GM23338 (cell line): ENCODE results near the gene FGFR3.

Source experiments
- CREB1 ChIP-seq: fragments of 250-450 bp; sonication (Bioruptor Pico); IDR thresholded peaks from 2 replicates; pipeline ENCODE4 v1.5.0; 2020; ENCODE audit warnings: low read depth, mild to moderate bottlenecking, moderate library complexity
- CTCF ChIP-seq, 2 experiments: fragments of 200-600 bp in 1 of 2; sonication (generic) in 1 of 2; conservative IDR thresholded peaks; 2 replicates each; pipeline versions ENCODE4 v1.5.1 to v1.6.1; 2016 to 2017; ENCODE audit warnings: antibody characterized with exemption in 2 of 2, low read depth in 2 of 2, mild to moderate bottlenecking in 2 of 2, moderate library complexity in 1 of 2
- EZH2 ChIP-seq: fragments of 200-600 bp; sonication (generic); IDR thresholded peaks from one replicate; pipeline ENCODE4 v1.8.0; 2017; ENCODE audit warnings: antibody characterized with exemption, mild to moderate bottlenecking, low read depth; ENCODE audit not compliant: unreplicated experiment
- EZH2phosphoT487 ChIP-seq: fragments of 200-600 bp; sonication (generic); IDR thresholded peaks from one replicate; pipeline ENCODE4 v1.8.1; 2018; ENCODE audit warnings: antibody characterized with exemption; ENCODE audit not compliant: unreplicated experiment
- JUNB ChIP-seq: IDR thresholded peaks from one replicate; pipeline ENCODE4 v1.6.1; 2016; ENCODE audit warnings: antibody characterized with exemption; ENCODE audit not compliant: unreplicated experiment
- POLR2AphosphoS5 ChIP-seq: IDR thresholded peaks from 2 replicates; pipeline ENCODE4 v1.6.1; 2016; ENCODE audit warnings: antibody characterized with exemption, low read depth
- STAT1 ChIP-seq: IDR thresholded peaks from one replicate; pipeline ENCODE4 v1.6.1; 2016; ENCODE audit warnings: antibody characterized with exemption; ENCODE audit not compliant: unreplicated experiment
- ZNF114 ChIP-seq: fragments of 250-450 bp; sonication (Bioruptor Pico); IDR thresholded peaks from 2 replicates; pipeline ENCODE4 v1.5.0; 2020; ENCODE audit warnings: mild to moderate bottlenecking, moderate library complexity
- TF ChIP-seq, protein P1 (sequence below): IDR thresholded peaks from one replicate; pipeline ENCODE4 v1.6.1; 2018; ENCODE audit warnings: antibody characterized with exemption; ENCODE audit not compliant: unreplicated experiment

- no peak for TF ChIP-seq CTCF (conservative IDR thresholded peaks at IDR 0.05; ENCODE audit: low read depth in 2 of 2)
- no peak for TF ChIP-seq EZH2
- no peak for TF ChIP-seq POLR2AphosphoS5
- TF ChIP-seq ZNF114: no peak
- no peak for TF ChIP-seq JUNB
- TF ChIP-seq, protein P1, sequence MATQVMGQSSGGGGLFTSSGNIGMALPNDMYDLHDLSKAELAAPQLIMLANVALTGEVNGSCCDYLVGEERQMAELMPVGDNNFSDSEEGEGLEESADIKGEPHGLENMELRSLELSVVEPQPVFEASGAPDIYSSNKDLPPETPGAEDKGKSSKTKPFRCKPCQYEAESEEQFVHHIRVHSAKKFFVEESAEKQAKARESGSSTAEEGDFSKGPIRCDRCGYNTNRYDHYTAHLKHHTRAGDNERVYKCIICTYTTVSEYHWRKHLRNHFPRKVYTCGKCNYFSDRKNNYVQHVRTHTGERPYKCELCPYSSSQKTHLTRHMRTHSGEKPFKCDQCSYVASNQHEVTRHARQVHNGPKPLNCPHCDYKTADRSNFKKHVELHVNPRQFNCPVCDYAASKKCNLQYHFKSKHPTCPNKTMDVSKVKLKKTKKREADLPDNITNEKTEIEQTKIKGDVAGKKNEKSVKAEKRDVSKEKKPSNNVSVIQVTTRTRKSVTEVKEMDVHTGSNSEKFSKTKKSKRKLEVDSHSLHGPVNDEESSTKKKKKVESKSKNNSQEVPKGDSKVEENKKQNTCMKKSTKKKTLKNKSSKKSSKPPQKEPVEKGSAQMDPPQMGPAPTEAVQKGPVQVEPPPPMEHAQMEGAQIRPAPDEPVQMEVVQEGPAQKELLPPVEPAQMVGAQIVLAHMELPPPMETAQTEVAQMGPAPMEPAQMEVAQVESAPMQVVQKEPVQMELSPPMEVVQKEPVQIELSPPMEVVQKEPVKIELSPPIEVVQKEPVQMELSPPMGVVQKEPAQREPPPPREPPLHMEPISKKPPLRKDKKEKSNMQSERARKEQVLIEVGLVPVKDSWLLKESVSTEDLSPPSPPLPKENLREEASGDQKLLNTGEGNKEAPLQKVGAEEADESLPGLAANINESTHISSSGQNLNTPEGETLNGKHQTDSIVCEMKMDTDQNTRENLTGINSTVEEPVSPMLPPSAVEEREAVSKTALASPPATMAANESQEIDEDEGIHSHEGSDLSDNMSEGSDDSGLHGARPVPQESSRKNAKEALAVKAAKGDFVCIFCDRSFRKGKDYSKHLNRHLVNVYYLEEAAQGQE: no peak
- no peak for TF ChIP-seq STAT1
- TF ChIP-seq EZH2phosphoT487: no peak
- no peak for TF ChIP-seq CREB1 (CRISPR knock-in tag)
Observed at GRCh38 chr4:1757836-1758235, 35.3 kb upstream of the FGFR3 start.
